Left ventricle myocardium inferior (tissue), 1 donor: Measurements from ENCODE around the gene BANP. TPM values are rescaled to one million over a fixed set of nuclear protein-coding genes. Genes with fewer than 3 reads are reported as not detected.
"Not testable (repeated sequence)": the region's sequence is repeated elsewhere in the genome, so short reads cannot be mapped to it uniquely, and the experiment has no call there.

Experiments
- DNase-seq: peaks from one replicate; pipeline ENCODE4 v3.0.0-alpha.2; 2020
- H3K27ac ChIP-seq: fragments of 200-600 bp; replicated peaks from 2 replicates; pipeline ENCODE4 v1.8.0; 2021
- H3K27me3 ChIP-seq: fragments of 200-600 bp; 2 replicates; pipeline ENCODE4 v1.8.0; 2021; ENCODE audit warnings: low read depth
- H3K36me3 ChIP-seq: fragments of 200-600 bp; 2 replicates; pipeline ENCODE4 v1.8.0; 2021
- H3K4me1 ChIP-seq: fragments of 200-600 bp; 2 replicates; pipeline ENCODE4 v1.8.0; 2021
- H3K4me3 ChIP-seq: fragments of 200-600 bp; 2 replicates; pipeline ENCODE4 v1.8.0; 2021; ENCODE audit warnings: mild to moderate bottlenecking, moderate library complexity
- H3K9me3 ChIP-seq: fragments of 200-600 bp; replicated peaks from 2 replicates; pipeline ENCODE4 v1.8.0; 2021
- CTCF ChIP-seq: fragments of 200-600 bp; IDR thresholded peaks from 2 replicates; pipeline ENCODE4 v1.8.0; 2021; ENCODE audit warnings: antibody characterized with exemption, mild to moderate bottlenecking, borderline replicate concordance
- intact Hi-C: fragments of 100-400 bp; cut with micrococcal nuclease; formaldehyde crosslinking; loops from one replicate; pipeline ENCODE4 v1.11.0; 2022
- total RNA-seq: library from RNA; stranded (reverse); fragmentation: NEBNext Ultra II Directional; extraction: Animal tissue kit (Norgen Biotek cat#: 25700); gene quantifications from one replicate; pipeline ENCODE4 v1.2.1, GENCODE V29; 2021
- donor health status: DM: no; HTN: yes; CAD: no; lungs with severe emphysema.

The BANP gene
- total RNA-seq, 1 donor from 2014 or later: 12.6 TPM

- intact Hi-C loops: no loop called here
- TF ChIP-seq CTCF: no peak
Observed at GRCh38 chr16:87993901-87994300, 42.7 kb downstream of the BANP start.

GRCh38 chr16:87995644-87996043, 44.4 kb downstream of the BANP start:
- Histone ChIP-seq H3K4me1 (no peaks in the 10 kb centered on the region), H3K9me3 (peaks cover 5% of the 10 kb centered on the region), H3K27ac (no peak overlapping the region), H3K4me3 (no peak overlapping the region), H3K36me3 (peaks cover 18% of the 10 kb centered on the region), H3K27me3 (no peaks in the 10 kb centered on the region)
- no peak for DNase-seq
- intact Hi-C loops: no loop called here
- TF ChIP-seq CTCF: no peak

More at GRCh38 chr16:87993901-87994300, 42.7 kb downstream of the BANP start:
- H3K9me3 ChIP-seq: peaks cover 5% of the 10 kb centered on the region
- no peaks in the 10 kb centered on the region for H3K27me3 ChIP-seq
- no peak overlapping the region for H3K27ac ChIP-seq
- no peaks in the 10 kb centered on the region for H3K4me1 ChIP-seq
- H3K36me3 ChIP-seq: peaks cover 21% of the 10 kb centered on the region
- no peak for DNase-seq
- no peak overlapping the region for H3K4me3 ChIP-seq

- no peak overlapping the region for H3K27ac ChIP-seq
- TF ChIP-seq CTCF: no peak
- peaks cover 9% of the 10 kb centered on the region for H3K36me3 ChIP-seq
- H3K9me3 ChIP-seq: no peaks in the 10 kb centered on the region
- no peaks in the 10 kb centered on the region for H3K27me3 ChIP-seq
- DNase-seq: no peak
- H3K4me1 ChIP-seq: no peaks in the 10 kb centered on the region
- H3K4me3 ChIP-seq: no peak overlapping the region
- intact Hi-C loops: no loop called here
Observed at GRCh38 chr16:87996962-87997880, 46.0 kb downstream of the BANP start.

- H3K27me3 ChIP-seq, H3K36me3 ChIP-seq, H3K4me3 ChIP-seq, H3K4me1 ChIP-seq, DNase-seq, intact Hi-C loops, H3K27ac ChIP-seq, H3K9me3 ChIP-seq: not testable (repeated sequence)
Observed at GRCh38 chr16:87998184-87998793, 47.1 kb downstream of the BANP start.

- H3K27me3 ChIP-seq, H3K4me3 ChIP-seq, H3K4me1 ChIP-seq, H3K36me3 ChIP-seq, intact Hi-C loops, H3K27ac ChIP-seq, H3K9me3 ChIP-seq, DNase-seq: not testable (repeated sequence)
Observed at GRCh38 chr16:87998992-87999391, 47.8 kb downstream of the BANP start.

- no peak for TF ChIP-seq CTCF
- H3K27me3 ChIP-seq: no peaks in the 10 kb centered on the region
- H3K27ac ChIP-seq: no peak overlapping the region
- intact Hi-C loops: no loop called here
- peaks cover 28% of the 10 kb centered on the region for H3K36me3 ChIP-seq
- H3K4me3 ChIP-seq: no peak overlapping the region
- DNase-seq: no peak
- no peaks in the 10 kb centered on the region for H3K9me3 ChIP-seq
- peaks cover 3% of the 10 kb centered on the region for H3K4me1 ChIP-seq
Observed at GRCh38 chr16:88002211-88002610, 51.0 kb downstream of the BANP start.
